GM19324 (cell line): ENCODE measurements around the gene VTA1.
"Not testable (repeated sequence)": the region's sequence is repeated elsewhere in the genome, so short reads cannot be mapped to it uniquely, and the experiment has no call there.

Experiments
- ATAC-seq: cut with Tn5 transposase; IDR thresholded peaks from one replicate; pipeline ENCODE4 v1.9.1; 2021; ENCODE audit warnings: mild to moderate bottlenecking, moderate library complexity; ENCODE audit not compliant: unreplicated experiment, low FRiP score

Gene VTA1

DNA sequence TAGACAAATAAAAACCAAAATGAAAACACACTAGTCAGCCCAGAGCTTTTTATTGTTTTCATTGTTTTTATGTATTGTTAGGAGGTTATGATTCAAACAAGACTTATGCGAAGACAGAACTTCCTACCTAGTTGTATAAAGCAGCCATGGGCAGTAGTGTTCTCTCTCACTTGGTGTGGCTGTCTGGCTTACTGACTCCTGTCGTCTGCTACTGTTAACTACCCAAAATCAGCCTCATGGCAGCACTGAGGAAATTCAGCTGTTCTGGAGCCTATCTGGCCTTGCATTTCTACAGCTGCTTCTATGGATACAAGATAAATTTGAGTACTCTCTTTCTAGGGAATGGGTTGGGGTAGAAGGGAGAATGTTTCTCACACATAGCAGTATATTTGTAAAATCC, 20.4 kb downstream of the VTA1 start:
- ATAC-seq = no peak

DNA sequence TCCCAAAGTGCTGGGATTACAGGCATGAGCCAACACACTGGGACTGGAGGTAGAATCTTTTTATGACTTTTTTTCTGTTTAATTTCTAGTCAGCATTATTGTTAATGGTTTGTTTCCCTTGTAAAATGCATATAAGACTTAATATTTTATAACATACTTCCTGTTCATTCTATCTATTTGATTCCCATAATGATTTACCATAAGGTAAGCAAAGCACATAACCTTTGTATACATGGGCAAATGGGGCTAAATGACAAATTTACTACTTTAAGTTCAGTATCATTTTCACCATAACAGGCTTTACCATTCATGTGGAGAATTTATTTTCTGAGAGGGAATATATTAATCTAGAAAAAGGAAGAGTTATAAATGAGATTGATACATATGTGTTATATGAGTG, 24.3 kb downstream of the VTA1 start:
- no peak for ATAC-seq

DNA sequence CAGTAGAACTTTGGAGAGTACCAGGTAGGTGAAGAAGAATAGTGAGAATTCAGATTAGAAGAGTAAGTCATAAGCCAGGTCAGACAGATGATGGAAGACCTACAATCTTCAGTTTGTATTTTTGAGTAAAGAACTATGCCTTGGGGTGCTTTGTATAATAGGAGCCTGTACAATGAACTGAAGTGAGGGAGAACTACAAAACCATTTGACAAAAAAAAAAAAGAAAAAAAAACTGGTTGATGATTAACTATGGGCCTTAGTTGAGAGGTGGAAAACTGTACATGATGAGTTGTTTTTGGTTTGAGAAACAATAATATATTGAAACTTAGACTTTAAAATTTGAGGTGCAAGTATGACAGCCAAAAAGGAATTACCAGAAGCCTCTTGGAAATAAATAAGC, 25.7 kb downstream of the VTA1 start:
- ATAC-seq = no peak

DNA sequence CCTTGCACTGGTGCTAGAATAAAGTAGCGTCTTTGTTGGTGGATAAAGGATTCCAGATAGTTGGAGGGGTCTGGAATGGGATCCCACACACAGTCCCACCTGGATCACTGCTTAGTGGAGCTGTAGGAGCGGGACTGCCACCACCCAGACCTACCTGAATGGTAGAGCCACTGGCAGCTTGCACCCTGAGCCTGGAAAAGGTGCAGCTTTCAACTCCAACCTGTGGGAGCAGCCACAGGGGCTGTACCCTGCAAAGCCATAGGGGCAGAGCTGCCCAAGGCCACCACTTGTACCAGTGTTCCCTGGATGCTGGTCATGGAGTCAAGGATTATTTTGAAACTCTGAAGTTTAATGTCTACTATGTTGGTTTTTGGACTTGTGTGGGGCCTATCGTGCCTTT, 26.9 kb downstream of the VTA1 start:
- ATAC-seq = no peak

DNA sequence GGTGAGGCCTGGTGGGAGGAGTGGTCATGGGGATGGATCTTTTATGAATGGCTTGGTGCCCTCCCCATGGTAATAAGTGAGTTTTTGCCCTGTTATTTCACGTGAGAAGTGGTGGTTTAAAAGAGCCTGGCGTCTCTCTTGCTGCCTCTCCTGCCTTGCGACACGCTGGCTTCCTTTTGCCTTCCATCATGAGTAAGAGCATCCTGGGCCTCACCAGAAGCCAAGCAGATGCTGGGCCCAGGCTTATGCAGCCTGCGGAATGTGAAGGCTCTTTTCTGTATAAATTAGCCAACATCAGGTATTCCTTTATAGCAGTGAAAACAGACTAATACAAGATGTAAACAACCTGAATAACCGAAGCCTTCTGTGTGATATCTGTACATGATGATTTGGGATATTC, 27.6 kb downstream of the VTA1 start:
- ATAC-seq = no peak

DNA sequence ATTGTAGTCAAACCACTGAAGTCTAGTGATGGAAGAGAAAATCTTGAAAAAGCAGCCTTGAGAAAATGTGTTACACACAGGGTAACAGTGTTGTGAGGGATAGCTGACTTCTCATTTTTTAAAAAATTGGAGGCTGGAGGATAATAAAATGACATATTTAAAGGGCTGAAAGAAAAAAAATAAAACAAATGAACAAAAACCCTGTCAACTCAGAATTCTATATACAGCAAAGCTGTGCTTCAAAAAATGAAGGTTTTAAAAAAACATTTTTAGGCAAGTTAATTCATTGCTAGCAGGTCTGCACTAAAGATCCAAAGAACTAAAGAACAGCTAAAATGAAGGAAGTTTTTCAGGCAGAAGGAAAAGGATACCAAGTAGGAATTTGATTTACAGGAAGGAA, 31.1 kb downstream of the VTA1 start:
- no peak for ATAC-seq

DNA sequence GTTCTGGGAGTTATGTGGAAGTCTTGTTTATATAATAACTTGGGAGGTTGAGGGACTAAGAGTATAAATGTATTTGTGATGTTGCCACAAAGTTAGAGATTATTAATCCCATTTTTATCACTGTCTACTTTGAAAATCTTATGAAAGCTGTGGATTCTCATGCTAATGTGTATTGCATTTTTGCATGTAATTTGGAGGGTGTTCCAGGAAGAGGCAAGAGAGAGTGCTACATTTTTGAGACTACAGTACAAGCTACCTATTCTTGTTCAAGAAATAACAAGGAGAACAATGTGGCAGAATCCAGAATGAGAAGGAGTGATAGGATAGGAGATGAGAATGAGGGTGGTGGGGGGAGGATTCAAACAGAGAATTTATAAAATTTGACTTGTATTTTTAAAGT, 34.9 kb downstream of the VTA1 start:
- ATAC-seq = no peak

DNA sequence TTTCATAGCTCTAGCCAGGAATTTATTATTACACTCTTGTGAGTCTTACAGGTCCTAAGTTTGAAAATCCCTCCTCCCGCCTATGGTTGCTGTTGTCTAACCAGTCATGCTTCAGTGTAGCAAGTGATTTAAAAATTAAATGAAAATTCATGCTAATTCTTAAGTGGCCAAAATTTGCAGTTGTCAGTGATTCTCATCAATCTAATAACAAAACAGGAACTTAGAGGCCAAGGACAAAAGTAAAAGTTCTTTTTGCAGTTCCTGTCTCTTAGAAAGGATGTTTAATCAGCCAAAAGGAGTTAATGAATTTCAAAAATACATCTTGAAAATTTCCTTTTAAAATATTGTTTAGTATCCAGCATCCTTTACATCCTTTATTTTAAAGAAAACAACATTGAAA, 36.3 kb downstream of the VTA1 start:
- no peak for ATAC-seq

DNA sequence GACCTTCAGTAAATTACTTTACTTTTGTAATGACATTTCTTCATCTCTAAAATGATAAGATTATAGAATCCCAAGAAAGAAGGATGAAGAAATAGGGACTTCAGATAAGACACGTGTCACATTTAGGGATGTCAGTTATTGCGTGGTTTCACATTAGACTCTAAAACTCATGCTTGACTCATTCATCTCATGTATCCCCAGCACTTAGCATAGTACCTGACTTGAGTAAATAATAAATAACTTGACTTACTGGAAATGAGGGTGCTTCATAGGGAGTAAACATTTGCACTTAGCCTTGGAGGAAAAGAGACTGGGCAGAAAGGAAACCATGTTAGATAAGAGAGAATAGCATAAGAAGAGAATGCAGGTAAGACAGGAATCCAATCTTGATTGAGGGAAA, 37.2 kb downstream of the VTA1 start:
- ATAC-seq = no peak

DNA sequence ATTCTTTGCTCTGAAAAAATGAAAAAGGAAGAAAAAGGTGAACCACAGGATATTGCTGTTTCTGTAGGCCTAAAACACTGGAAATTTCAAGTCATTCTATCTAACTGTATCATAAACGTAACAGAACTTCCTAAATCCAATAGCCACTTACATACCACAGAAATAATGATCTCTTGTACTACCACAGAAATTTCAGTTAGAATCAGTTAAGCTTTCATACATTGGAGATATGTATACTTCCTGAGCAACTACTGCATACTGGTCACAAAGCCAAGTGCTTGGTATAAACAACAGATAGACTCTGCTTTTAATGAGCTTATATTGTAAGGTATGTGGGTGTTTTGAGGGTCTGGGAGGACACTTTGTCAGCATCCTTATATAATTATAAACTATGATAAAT, 38.6 kb downstream of the VTA1 start:
- ATAC-seq = no peak

DNA sequence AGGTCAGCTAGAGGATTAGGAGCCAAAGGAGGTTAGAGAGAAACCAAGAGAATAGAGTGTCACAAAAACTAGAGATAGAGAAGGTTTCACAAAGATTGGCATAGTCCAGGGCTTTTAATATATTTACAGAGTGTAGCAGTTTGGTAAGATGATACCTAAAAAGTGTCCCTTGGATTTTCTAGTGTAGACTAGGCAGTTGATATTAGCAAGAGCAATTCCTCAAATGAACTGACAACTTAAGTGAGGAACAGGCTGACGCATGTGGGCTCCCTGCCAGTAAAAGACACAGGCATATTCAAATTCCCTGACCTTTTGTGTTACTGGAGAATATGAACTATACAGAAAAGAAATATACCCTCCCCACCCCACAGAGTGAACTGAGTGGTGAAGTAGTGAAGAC, 40.1 kb downstream of the VTA1 start:
- no peak for ATAC-seq

DNA sequence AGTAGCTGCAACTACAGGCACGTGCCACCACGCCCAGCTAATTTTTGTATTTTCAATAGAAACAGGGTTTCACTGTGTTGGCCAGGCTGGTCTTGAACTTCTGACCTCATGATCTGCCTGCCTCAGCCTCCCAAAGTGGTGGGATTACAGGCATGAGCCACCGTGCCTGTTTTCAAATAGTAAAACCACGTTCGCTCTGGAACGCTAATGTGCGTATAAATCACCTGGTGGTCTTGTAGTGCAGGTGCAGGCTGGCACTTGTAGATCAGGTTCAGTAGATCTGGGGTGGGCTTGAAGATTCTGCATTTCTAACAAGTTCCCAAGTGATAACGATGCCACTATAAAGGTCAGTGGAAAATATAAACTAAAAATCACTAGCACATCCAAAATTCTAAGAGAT, 41.3 kb downstream of the VTA1 start:
- not testable (repeated sequence) for ATAC-seq

DNA sequence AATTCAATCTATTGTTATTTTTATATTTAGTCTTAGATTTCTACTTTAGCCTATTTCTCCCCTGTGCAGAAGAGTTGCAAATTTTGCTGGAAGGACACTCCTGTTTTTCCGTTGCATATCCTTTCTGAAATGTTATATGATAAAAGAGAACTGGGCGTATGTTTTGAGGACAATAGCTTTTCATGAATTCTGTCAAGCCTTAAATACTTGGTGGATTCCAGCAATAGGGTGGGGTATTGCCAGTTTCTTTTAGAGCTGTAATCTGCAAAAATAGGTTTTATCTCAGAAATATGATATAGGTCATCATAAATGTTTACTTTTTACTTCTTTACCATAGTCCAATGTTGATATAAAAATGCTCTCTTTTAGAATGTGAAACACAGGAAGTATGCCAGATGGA, 42.0 kb downstream of the VTA1 start:
- ATAC-seq = no peak

DNA sequence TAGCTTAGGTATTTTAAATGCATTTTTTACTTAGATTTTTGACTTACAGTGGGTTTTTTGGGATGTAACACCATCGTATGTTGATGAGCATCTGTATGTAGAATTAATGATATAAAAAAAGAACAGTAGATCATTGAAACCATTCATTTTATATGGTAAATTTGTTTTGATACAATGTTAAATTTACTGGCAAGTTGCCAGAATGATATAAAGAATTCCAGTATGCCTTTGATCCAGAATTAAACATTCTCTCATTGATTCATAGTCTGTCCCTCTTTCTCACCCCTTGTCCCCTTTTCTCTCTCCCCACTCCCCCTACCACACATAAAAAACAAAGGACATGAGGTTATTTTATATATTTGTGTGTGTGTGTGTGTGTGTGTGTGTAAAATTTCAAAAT, 45.3 kb downstream of the VTA1 start:
- no peak for ATAC-seq

DNA sequence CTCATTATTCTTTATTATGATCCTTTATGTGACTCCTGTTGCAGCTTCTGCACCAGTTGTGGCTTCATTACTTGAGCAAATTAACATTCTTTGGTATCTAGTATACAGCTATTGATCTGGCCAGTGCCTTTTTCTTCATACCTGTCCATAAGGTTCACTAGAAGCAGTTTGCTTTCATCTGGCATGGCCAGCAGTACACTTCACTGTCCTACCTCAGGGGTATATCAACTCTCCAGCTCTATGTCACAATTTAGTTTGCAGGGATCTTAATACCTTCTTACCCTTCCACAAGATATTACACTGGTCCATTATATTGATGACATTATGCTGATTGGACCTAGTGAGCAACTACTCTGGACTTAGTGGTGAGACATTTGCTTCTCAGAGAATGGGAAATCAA, 46.6 kb downstream of the VTA1 start:
- ATAC-seq = no peak

DNA sequence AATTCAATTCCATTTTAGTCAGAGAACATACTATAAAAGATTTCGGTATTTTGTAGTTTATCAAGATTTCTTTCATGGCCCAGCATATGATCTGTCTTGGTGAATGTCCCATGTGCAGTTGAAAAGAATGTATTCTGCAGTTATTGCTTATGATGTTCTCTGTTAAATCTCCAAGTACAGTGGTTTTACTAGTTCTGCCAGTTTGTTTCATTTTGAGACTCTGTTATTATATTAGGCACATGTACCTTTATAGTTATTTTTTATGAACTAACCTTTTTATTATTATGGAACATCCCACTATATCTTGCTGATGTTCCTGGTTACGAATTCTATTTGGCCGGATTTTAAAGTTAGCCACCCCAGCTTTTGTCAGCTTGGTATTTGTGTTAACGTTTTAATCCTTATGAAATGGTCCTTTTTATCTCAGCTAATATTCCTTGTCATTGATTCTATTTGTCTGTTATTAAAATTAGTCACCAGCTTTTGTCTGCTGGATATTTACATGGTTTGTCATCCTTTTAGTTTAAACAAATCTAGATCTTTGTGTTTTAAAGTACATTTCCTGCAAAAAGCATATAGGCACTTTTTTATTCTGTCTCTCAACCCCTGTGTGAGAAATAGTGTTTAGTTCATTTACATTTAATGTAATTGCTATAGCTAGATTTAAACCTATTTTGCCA, 48.9 kb downstream of the VTA1 start:
- no peak for ATAC-seq

DNA sequence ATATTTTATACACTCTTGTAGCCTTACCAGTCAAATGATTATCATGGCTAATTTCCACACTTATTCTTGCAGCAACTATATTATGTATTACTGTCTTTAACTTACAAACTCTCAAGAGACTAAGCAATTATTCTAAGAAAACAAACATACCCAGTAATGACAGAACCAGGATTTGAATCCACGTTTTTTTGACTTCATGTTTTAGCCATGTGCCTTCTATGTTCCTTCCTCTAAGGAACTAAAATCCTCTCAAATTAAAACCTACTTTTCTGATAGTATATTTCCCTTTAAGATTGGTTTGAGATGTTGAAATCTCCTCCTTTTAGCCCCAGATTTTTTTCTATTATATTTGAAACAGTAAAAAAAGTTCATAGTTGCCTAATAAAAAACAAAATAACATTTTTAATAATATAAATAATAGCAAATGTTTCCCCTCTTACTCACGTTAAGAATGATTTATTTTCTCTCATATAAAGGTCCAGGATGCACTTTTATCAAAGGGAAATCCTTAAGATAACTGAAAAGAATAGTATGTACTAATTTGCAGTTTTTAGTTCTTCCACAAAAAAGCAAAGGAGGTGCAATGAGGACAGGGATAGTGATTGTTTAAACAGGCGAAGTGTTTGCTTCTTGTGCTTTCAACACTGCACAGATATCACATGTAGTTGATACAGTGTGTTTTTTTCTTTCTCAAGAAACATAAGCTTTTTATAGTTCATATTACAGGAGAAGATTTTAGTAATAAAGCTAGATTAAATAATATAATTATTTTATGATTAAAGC, 54.0 kb downstream of the VTA1 start:
- ATAC-seq = no peak

DNA sequence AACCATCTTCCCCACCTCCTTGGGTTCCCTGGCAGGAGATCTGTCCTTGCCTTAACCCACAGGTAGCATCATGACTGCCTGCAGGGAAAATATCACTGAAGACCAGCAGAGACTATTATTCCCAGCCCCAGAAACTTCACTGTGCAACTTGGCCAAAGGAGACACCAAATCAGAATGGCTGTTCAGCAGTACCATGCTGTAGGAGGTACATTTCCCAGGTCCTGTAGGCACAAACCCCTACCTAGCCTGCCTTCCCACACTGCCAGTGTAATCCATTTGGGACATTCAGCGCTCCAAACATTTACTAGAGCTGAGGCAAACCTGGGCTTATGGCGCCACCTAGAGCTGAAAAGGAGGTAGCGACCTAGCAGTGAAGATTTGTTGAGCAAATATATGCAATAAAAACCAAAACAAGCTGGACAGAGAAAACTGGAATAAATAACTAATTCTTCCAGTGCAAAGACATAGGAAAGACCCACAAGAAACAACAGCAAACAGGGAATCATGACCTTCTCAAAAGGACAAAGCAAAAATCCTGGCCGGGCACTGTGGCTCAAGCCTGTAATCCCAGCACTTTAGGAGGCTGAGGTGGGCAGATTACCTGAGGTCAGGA, 60.3 kb downstream of the VTA1 start:
- ATAC-seq = peak; percentile 82

DNA sequence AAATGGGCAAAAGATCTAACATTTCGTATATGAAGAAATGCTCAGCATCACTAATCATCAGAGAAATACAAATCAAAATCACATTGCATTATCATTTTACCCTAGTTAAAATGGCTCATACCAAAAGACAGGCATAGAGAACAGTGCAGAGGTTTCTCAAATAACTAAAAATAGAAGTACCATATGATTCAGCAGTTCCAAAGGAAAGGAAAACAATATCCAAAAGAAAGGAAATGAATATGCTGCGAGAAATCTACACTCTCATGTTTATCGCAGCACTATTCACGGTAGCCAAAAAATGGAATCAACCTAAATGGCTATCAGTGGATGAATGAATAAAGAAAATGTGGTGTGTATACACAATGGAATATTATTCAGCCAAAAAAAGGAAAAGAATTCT, 63.5 kb downstream of the VTA1 start:
- no peak for ATAC-seq

DNA sequence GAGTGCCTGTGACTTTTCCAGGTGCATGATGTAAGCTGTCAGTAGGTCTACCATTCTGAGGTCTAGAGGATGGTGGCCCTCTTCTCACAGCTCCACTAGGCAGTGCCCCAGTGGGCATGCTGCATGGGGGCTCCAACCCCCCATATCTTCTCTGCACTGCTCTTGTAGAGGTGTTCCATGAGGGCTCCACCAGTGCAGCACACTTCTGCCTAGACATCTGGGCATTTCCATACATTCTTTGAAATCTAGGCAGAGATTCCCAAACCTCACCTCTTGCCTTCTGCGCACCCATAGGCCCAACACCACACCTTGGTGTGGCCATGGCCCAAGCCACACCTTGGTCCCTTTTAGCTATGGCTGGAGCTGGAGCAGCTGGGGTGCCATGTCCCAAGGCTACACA, 66.3 kb downstream of the VTA1 start:
- no peak for ATAC-seq

DNA sequence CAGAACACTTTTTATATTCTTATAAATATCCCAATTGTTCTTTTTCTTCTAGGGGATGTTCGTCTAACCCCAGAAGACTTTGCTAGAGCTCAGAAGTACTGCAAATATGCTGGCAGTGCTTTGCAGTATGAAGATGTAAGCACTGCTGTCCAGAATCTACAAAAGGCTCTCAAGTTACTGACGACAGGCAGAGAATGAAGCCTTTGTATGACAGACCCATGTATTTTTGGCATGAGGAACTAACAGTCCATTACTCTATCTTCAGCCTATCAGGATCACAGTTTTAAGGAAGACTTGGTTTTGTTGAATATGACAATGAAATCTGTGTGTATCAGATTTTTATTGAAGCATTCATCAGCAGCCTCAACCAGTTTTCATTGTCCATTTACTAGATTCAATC, 71.4 kb downstream of the VTA1 start:
- ATAC-seq = no peak

DNA sequence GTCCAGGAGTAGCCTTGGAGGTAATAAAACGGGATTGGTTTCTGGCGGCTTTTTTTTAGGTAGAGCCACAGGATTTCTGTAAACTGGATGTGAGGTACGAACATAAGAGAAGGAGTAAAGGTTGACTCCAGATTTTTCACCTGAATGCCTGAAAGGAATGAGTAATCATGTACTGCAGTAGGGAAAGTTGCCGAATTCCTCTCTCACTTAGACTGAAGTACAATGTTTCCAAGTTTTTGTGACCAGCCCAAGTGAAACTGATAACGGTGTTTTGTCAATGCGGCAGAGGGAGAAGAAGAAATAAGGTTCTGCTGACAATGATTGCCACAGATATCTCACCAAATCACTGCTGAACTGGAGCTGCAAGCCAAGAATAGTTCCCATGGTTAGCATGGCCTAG, 75.0 kb downstream of the VTA1 start:
- ATAC-seq = no peak
